ENCODE measurements around the gene ZSWIM8. TPM values are rescaled to one million over a fixed set of nuclear protein-coding genes. Genes with fewer than 3 reads are reported as not detected.
"Not testable (repeated sequence)": the region's sequence is repeated elsewhere in the genome, so short reads cannot be mapped to it uniquely, and the experiment has no call there.

ZSWIM8 gene
- total RNA-seq, 2 donors from 2014 or later: 37.6 to 63.2 TPM

DNA sequence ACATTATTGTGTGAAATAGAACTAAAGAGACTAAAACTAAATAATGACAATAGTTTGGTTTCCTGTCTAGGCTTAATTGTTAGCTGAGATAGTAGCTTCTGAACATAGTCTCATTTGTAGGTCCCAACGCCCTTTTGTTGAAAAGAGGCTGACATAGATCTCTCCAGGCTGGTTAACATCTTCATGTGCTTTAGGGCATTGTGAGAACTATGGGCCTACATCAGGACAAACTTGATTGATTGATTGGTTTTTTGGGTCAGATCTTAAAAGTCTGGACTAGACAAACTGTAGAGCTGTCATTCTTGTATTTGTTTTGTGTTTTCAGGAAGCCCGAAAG is 2.7 kb upstream of the ZSWIM8 start:
- peak overlapping the region; percentile 87 to 90 for H3K27ac ChIP-seq
- H3K4me3 ChIP-seq: peak overlapping the region; percentile 73 to 79
- peaks cover 10% of the 10 kb centered on the region for H3K36me3 ChIP-seq
- no peaks in the 10 kb centered on the region for H3K9me3 ChIP-seq
- peaks cover 0 to 48% of the 10 kb centered on the region in 2 donors for H3K4me1 ChIP-seq
- no peak for DNase-seq (ENCODE audit: low spot score)
- TF ChIP-seq, protein P1, sequence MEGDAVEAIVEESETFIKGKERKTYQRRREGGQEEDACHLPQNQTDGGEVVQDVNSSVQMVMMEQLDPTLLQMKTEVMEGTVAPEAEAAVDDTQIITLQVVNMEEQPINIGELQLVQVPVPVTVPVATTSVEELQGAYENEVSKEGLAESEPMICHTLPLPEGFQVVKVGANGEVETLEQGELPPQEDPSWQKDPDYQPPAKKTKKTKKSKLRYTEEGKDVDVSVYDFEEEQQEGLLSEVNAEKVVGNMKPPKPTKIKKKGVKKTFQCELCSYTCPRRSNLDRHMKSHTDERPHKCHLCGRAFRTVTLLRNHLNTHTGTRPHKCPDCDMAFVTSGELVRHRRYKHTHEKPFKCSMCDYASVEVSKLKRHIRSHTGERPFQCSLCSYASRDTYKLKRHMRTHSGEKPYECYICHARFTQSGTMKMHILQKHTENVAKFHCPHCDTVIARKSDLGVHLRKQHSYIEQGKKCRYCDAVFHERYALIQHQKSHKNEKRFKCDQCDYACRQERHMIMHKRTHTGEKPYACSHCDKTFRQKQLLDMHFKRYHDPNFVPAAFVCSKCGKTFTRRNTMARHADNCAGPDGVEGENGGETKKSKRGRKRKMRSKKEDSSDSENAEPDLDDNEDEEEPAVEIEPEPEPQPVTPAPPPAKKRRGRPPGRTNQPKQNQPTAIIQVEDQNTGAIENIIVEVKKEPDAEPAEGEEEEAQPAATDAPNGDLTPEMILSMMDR (IDR thresholded peaks at IDR 0.05): no peak
- H3K27me3 ChIP-seq: no peaks in the 10 kb centered on the region

- H3K36me3 ChIP-seq: peaks cover 21% of the 10 kb centered on the region
- H3K27me3 ChIP-seq: no peaks in the 10 kb centered on the region
- H3K4me1 ChIP-seq: peaks cover 0 to 47% of the 10 kb centered on the region in 2 donors
- H3K4me3 ChIP-seq: peak overlapping the region; percentile 84 to 96
- TF ChIP-seq, protein P1 (IDR thresholded peaks at IDR 0.05): no peak
- H3K9me3 ChIP-seq: no peaks in the 10 kb centered on the region
- DNase-seq (ENCODE audit: low spot score): no peak
- peak overlapping the region; percentile 90 to 91 for H3K27ac ChIP-seq
Observed at GRCh38 chr10:73785721-73786511, 510 bp downstream of the ZSWIM8 start.

GRCh38 chr10:73786512-73786885 is 1.1 kb downstream of the ZSWIM8 start:
- Histone ChIP-seq H3K27me3 (no peaks in the 10 kb centered on the region), H3K9me3 (no peaks in the 10 kb centered on the region), H3K27ac (peak overlapping the region in 1 of 2 donors; percentile 91), H3K4me3 (peak overlapping the region; percentile 84 to 96), H3K36me3 (peaks cover 27% of the 10 kb centered on the region), H3K4me1 (peaks cover 0 to 41% of the 10 kb centered on the region in 2 donors)
- TF ChIP-seq, protein P1 (IDR thresholded peaks at IDR 0.05): no peak
- no peak for DNase-seq (ENCODE audit: low spot score)

DNA sequence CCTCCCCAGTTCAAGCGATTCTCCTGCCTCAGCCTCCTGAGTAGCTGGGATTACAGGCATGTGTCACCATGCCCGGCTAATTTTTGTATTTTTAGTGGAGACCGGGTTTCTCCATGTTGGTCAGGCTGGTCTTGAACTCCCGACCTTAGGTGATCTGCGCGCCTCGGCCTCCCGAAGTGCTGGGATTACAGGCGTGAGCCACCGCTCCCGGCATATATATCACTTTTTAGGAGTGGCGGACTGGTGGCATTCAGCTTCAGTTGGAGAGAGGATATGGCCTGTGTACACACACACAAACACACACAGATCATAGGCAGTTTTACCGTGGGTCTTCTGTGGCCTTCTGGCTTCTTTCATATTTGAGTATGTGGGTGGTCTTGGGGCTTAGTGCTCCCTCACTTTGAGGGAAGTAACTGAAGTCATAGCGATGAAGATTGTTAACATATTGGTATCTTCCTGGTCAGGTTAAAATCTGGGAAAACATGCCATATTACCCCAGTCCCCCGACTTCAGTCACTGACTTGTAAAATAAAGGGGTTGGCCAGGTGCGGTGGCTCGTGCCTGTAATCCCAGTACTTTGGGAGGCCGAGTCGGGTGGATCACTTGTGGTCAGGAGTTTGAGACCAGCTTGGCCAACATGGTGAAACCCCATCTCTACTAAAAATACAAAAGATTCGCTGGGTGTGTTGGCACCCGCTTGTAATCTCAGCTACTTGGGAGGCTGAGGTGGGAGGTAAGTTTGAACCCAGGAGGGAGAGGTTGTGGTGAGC is 1.8 kb downstream of the ZSWIM8 start:
- H3K4me3 ChIP-seq: peak overlapping the region in 1 of 2 donors; percentile 96

DNA sequence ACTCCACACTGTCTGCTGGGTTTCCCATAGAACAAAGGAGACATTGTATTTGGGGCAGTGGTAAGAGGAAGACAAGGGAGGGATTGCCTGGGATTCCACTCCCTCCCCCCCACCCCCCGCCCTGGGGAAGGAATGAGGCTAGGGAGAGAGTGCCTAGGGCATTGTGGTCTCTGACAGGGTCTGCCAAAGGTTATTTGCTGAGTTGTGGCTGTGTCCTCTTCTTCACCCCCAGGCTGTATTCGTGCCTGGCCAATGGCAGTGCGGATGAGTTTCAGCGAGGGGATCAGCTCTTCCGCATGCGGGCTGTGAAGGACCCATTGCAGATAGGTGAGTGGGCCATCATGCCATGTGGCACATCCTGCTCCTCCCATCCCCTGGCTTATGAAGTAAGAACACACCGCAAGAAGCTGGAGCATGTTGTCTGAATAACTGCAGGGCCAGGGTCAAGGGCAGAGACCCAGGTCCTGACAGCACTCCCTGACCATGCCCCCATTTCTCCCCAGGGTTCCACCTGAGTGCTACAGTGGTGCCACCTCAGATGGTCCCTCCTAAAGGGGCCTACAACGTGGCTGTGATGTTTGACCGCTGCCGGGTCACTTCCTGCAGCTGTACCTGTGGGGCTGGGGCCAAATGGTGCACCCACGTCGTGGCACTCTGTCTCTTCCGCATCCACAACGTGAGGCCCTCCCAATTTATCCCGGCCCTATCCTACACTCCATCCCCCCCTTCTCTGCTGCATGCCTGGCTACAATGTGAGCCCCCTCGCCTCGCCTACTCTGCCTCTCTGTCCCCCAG is 3.7 kb downstream of the ZSWIM8 start:
- Histone ChIP-seq H3K36me3 (peaks cover 53% of the 10 kb centered on the region), H3K4me1 (peaks cover 0 to 28% of the 10 kb centered on the region in 2 donors), H3K27me3 (no peaks in the 10 kb centered on the region), H3K27ac (no peak overlapping the region), H3K4me3 (no peak overlapping the region), H3K9me3 (no peaks in the 10 kb centered on the region)
- DNase-seq (ENCODE audit: low spot score): no peak
- TF ChIP-seq, protein P1 (IDR thresholded peaks at IDR 0.05): no peak

More for the DNA sequence above, 1.8 kb downstream of the ZSWIM8 start:
- not testable (repeated sequence) for H3K27ac ChIP-seq; H3K27me3 ChIP-seq; DNase-seq (ENCODE audit: low spot score); H3K9me3 ChIP-seq
- peaks cover 34% of the 10 kb centered on the region for H3K36me3 ChIP-seq
- H3K4me1 ChIP-seq: peaks cover 0 to 41% of the 10 kb centered on the region in 2 donors

Measured in right atrium auricular region (tissue), 2 donors.